BJ (cell line): ENCODE data around the gene CTBP1. TPM values are rescaled to one million over a fixed set of nuclear protein-coding genes. Genes with fewer than 3 reads are reported as not detected.

Source experiments
- CTCF ChIA-PET: fragments of 350-600 bp; formaldehyde crosslinking; extraction: SDS; loops from one replicate; lab custom pipeline; 2021; ENCODE audit warnings: antibody characterized with exemption, inconsistent platforms; lab: Yijun Ruan, JAX
- POLR2A ChIA-PET: fragments of 300-600 bp; sonication (Branson Sonifier 250); formaldehyde crosslinking; extraction: SDS; loops from one replicate; lab custom pipeline; 2021; ENCODE audit warnings: antibody characterized with exemption; lab: Charles Lee
- DNase-seq: peaks from one replicate; pipeline ENCODE4 v3.0.0-alpha.2; 2011; ENCODE audit warnings: low read depth
- H3K27me3 ChIP-seq: 2 replicates; pipeline ENCODE4 v1.6.0; 2011; ENCODE audit warnings: low read length; ENCODE audit not compliant: control insufficient read depth, insufficient read depth
- H3K36me3 ChIP-seq: 2 replicates; pipeline ENCODE4 v1.5.1; 2011; ENCODE audit warnings: low read length; ENCODE audit not compliant: control insufficient read depth, insufficient read depth
- H3K4me3 ChIP-seq: 2 replicates; pipeline ENCODE4 v1.5.1; 2011; ENCODE audit warnings: low read depth, mild to moderate bottlenecking, control low read depth, low read length
- polyA plus RNA-seq: library from polyadenylated mRNA; depleted of rRNA; stranded (reverse); fragments of >200 nt; gene quantifications from 2 replicates; pipeline ENCODE4 v1.2.3, GENCODE V29; 2011
- TF ChIP-seq, protein P1 (sequence below): IDR thresholded peaks from 2 replicates; pipeline ENCODE4 v1.5.1; 2011; ENCODE audit warnings: low read depth, mild to moderate bottlenecking, control low read depth, inconsistent platforms, low read length, moderate library complexity; ENCODE audit not compliant: insufficient read depth

The CTBP1 gene
- polyA plus RNA-seq, 1 experiment = 106 TPM

GRCh38 chr4:1172228-1172851, 76.6 kb downstream of the CTBP1 start, which contains the start of gene SPON2:
TSS of gene SPON2 (minus strand) at chr4:1172583.
- Histone ChIP-seq H3K27me3 (peaks cover 3% of the 10 kb centered on the region; the same call in 1 of the 2 replicates), H3K36me3 (peaks cover 3% of the 10 kb centered on the region), H3K4me3 (peak within 1 kb of the TSS; percentile 37)
- POLR2A ChIA-PET = no interaction called here
- no peak for DNase-seq
- TF ChIP-seq, protein P1, sequence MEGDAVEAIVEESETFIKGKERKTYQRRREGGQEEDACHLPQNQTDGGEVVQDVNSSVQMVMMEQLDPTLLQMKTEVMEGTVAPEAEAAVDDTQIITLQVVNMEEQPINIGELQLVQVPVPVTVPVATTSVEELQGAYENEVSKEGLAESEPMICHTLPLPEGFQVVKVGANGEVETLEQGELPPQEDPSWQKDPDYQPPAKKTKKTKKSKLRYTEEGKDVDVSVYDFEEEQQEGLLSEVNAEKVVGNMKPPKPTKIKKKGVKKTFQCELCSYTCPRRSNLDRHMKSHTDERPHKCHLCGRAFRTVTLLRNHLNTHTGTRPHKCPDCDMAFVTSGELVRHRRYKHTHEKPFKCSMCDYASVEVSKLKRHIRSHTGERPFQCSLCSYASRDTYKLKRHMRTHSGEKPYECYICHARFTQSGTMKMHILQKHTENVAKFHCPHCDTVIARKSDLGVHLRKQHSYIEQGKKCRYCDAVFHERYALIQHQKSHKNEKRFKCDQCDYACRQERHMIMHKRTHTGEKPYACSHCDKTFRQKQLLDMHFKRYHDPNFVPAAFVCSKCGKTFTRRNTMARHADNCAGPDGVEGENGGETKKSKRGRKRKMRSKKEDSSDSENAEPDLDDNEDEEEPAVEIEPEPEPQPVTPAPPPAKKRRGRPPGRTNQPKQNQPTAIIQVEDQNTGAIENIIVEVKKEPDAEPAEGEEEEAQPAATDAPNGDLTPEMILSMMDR = no peak
- CTCF ChIA-PET = interaction anchor here (0.6 to 1.4 kb wide), 5 partner anchors 27 to 457 kb away, joined by 3 to 5 read pairs (median 3); no protein-coding TSS in a partner anchor

DNA sequence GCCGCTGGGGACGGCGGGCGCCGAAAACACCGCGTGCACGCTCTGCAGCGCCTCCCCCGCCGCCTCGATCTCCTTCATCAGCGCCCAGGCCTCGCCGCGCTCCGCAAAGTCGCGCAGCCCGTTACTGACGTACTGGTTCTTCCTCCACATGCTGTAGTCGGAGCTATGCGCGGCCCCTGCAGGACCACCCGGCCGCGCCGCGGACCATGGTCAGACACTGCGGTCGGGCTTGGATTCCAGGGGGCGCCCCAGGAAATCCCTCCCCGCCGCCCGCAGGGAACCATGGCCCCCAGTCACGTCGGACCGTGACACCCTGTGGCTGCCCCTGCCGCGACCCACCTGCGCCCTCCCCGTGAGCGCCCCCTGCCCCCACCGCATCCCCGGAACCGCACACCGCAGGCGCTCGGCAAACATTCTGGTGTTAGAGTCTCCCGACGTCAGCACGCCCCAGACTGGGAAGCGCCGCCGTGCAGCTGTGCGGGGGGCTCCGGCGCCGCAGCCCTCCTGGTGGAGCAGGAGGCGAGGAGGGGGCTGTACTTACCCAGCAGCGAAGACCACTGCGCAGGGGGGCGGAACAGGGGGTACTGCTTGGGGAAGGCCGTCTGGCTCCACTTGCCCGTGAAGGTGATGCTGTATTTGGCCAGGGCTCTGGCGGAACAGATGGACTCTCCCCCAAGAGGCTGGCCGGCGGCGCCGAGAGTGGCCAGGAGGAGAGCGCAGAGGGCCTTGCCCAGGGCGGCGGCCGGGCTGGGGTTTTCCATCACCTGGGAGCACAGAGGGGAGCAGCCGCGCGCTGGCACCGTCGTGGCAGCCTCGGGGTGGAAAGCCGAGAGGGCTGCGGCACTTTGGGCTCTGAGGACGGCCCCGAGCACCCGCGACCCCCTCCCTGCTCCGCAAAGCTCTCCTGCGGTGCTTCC, 77.4 kb downstream of the CTBP1 start:
- ChIA-PET CTCF (interaction anchor here (0.6 to 1.4 kb wide), 3 partner anchors 28 to 458 kb away, joined by 3 to 5 read pairs (median 4); no protein-coding TSS in a partner anchor), POLR2A (no interaction called here)
- no peak for DNase-seq
- H3K36me3 ChIP-seq = peaks cover 3% of the 10 kb centered on the region
- peaks cover 3% of the 10 kb centered on the region; the same call in 1 of the 2 replicates for H3K27me3 ChIP-seq
- TF ChIP-seq, protein P1 = no peak
- peak overlapping the region; percentile 37 for H3K4me3 ChIP-seq

GRCh38 chr4:1170976-1171310, 78.0 kb downstream of the CTBP1 start:
- peaks cover 3% of the 10 kb centered on the region for H3K36me3 ChIP-seq
- TF ChIP-seq, protein P1 = no peak
- DNase-seq = no peak
- H3K27me3 ChIP-seq = peaks cover 3% of the 10 kb centered on the region; the same call in 1 of the 2 replicates
- ChIA-PET CTCF (interaction anchor here (1.4 kb wide), 1 partner anchor 29 kb away, joined by 5 read pairs; no protein-coding TSS in a partner anchor), POLR2A (no interaction called here)
- peak overlapping the region; percentile 37; the same call in 1 of the 2 replicates for H3K4me3 ChIP-seq

GRCh38 chr4:1170156-1170975, 78.6 kb downstream of the CTBP1 start:
- POLR2A ChIA-PET = no interaction called here

More at GRCh38 chr4:1170156-1170975, 78.6 kb downstream of the CTBP1 start:
- DNase-seq = no peak
- Histone ChIP-seq H3K4me3 (no peak overlapping the region), H3K36me3 (peaks cover 3% of the 10 kb centered on the region), H3K27me3 (peaks cover 3% of the 10 kb centered on the region; the same call in 1 of the 2 replicates)
- CTCF ChIA-PET = interaction anchor here (5.3 kb wide), 1 partner anchor 95 kb away, joined by 71 read pairs; no protein-coding TSS in a partner anchor
- TF ChIP-seq, protein P1 = no peak
